Lung (tissue), 12 donors: ENCODE measurements around the gene ITIH3. TPM values are rescaled to one million over a fixed set of nuclear protein-coding genes. Genes with fewer than 3 reads are reported as not detected.

Experiments
- ATAC-seq: fragments of 200-7000 bp; cut with Tn5 transposase; one replicate; pipeline ENCODE4 v1.9.1; 2020; ENCODE audit warnings: moderate number of reproducible peaks; ENCODE audit not compliant: insufficient read depth, low FRiP score
- DNase-seq, 3 donors: peaks; one replicate each; pipeline ENCODE4 v3.0.0-alpha.2; 2013 to 2017
- H3K27ac ChIP-seq, 2 donors: one replicate each; pipeline ENCODE4 v1.5.1; 2013; ENCODE audit warnings: mild to moderate bottlenecking in 2 of 2, moderate library complexity in 2 of 2, control low read depth in 1 of 2, inconsistent platforms in 1 of 2, low read depth in 1 of 2, low read length in 1 of 2
- H3K27me3 ChIP-seq, 3 donors: one replicate each; pipeline ENCODE4 v1.5.1; 2013; ENCODE audit warnings: low read length in 2 of 3; ENCODE audit not compliant: control insufficient read depth in 3 of 3, insufficient read depth in 3 of 3
- H3K36me3 ChIP-seq, 4 donors: one replicate each; pipeline ENCODE4 v1.5.1; 2013; ENCODE audit warnings: low read length in 4 of 4, mild to moderate bottlenecking in 1 of 4, moderate library complexity in 1 of 4; ENCODE audit not compliant: control insufficient read depth in 4 of 4, insufficient read depth in 4 of 4
- H3K4me1 ChIP-seq, 5 donors: one replicate each; pipeline ENCODE4 v1.5.1; 2013; ENCODE audit warnings: low read length in 5 of 5, mild to moderate bottlenecking in 2 of 5, moderate library complexity in 1 of 5; ENCODE audit not compliant: control insufficient read depth in 5 of 5, insufficient read depth in 5 of 5
- H3K4me3 ChIP-seq: one replicate; pipeline ENCODE4 v1.5.1; 2013; ENCODE audit warnings: mild to moderate bottlenecking, control low read depth, moderate library complexity
- H3K9ac ChIP-seq, 2 donors: one replicate each; pipeline ENCODE4 v1.5.1; 2013; ENCODE audit warnings: low read length in 2 of 2, control low read depth in 1 of 2; ENCODE audit not compliant: insufficient read depth in 1 of 2
- H3K9me3 ChIP-seq, 4 donors: one replicate each; pipeline ENCODE4 v1.5.1; 2013; ENCODE audit warnings: low read length in 3 of 4, mild to moderate bottlenecking in 1 of 4, moderate library complexity in 1 of 4; ENCODE audit not compliant: control insufficient read depth in 4 of 4, insufficient read depth in 3 of 4
- CTCF ChIP-seq: IDR thresholded peaks from 2 replicates; pipeline ENCODE4 v1.5.1; 2012; ENCODE audit warnings: mild to moderate bottlenecking; ENCODE audit errors: control extremely low read depth, extremely low read depth
- WGBS, 2 donors: extraction: QIAGEN DNeasy Blood & Tissue Kit; methylation state at CpG; one replicate each; pipeline ENCODE4 v1.1.7; 2013; 5-methylcytosine and 5-hydroxymethylcytosine counted together
- polyA plus RNA-seq, 2 donors: library from polyadenylated mRNA; stranded (reverse); fragments of 200-250 nt; gene quantifications; one replicate each; pipeline ENCODE4 v1.2.1, GENCODE V29; 2013
- total RNA-seq, 2 donors: library from RNA; depleted of rRNA in 1 of 2; stranded (reverse); fragments of >200 nt in 1 of 2; gene quantifications; one replicate each; pipeline ENCODE4 v1.2.1, GENCODE V29; 2014 to 2021
- donor health status: control.
- donor health status: control.
- donor health status: Bipolar disorder and iron deficiency.
- donor health status: healthy.
- donor health status: DM: yes; HTN: yes; CAD: no.

ITIH3 gene
- total and polyA plus RNA-seq, 4 donors: 0.54 to 3.2 (median 1.7) TPM

GRCh38 chr3:52813810-52814209, 19.2 kb downstream of the ITIH3 start:
- DNase-seq (no peak), ATAC-seq (no peak)
- no peaks in the 10 kb centered on the region for H3K9me3 ChIP-seq
- no peaks in the 10 kb centered on the region for H3K36me3 ChIP-seq
- no peak overlapping the region for H3K27ac ChIP-seq
- no peak for TF ChIP-seq CTCF
- H3K4me1 ChIP-seq: no peaks in the 10 kb centered on the region
- 82 to 90% methylated on average over 8 of the region's 8 CpGs for WGBS, 2 donors
- no peak overlapping the region for H3K4me3 ChIP-seq
- no peak overlapping the region for H3K9ac ChIP-seq
- H3K27me3 ChIP-seq: no peaks in the 10 kb centered on the region

GRCh38 chr3:52816199-52816598, 21.6 kb downstream of the ITIH3 start:
- no peak overlapping the region for H3K9ac ChIP-seq
- H3K4me1 ChIP-seq: no peaks in the 10 kb centered on the region
- no peak overlapping the region for H3K27ac ChIP-seq
- no peaks in the 10 kb centered on the region for H3K36me3 ChIP-seq
- WGBS, 2 donors: 90 to 93% methylated on average over 6 of the region's 6 CpGs
- ATAC-seq: no peak
- H3K4me3 ChIP-seq: no peak overlapping the region
- TF ChIP-seq CTCF: no peak
- DNase-seq: no peak
- no peaks in the 10 kb centered on the region for H3K27me3 ChIP-seq
- no peaks in the 10 kb centered on the region for H3K9me3 ChIP-seq

GRCh38 chr3:52816654-52817053, 22.1 kb downstream of the ITIH3 start:
- Histone ChIP-seq H3K9me3 (no peaks in the 10 kb centered on the region), H3K4me1 (no peaks in the 10 kb centered on the region), H3K9ac (no peak overlapping the region), H3K27me3 (no peaks in the 10 kb centered on the region), H3K4me3 (no peak overlapping the region), H3K36me3 (no peaks in the 10 kb centered on the region), H3K27ac (no peak overlapping the region)
- 93 to 97% methylated on average over 10 of the region's 10 CpGs for WGBS, 2 donors
- no peak for TF ChIP-seq CTCF
- ATAC-seq (no peak), DNase-seq (no peak)

- Histone ChIP-seq H3K27ac (no peak overlapping the region), H3K9ac (no peak overlapping the region), H3K27me3 (no peaks in the 10 kb centered on the region), H3K9me3 (no peaks in the 10 kb centered on the region), H3K4me1 (no peaks in the 10 kb centered on the region), H3K36me3 (no peaks in the 10 kb centered on the region), H3K4me3 (no peak overlapping the region)
- DNase-seq (no peak), ATAC-seq (no peak)
- no peak for TF ChIP-seq CTCF
- 94 to 97% methylated on average over 10 of the region's 10 CpGs for WGBS, 2 donors
Observed at GRCh38 chr3:52817221-52817620, 22.6 kb downstream of the ITIH3 start.
